Stimulated activated CD4-positive, alpha-beta T cell treated with anti-CD3 and anti-CD28 coated beads, Interleukin-1b, Interleukin-23, amount 100 ng/mL, for 4 hours (primary cell): ENCODE results near the gene MGAT5.

ENCODE experiments used
- DNase-seq, 2 donors: peaks; one replicate each; pipeline ENCODE4 v3.0.0-alpha.2; 2020; ENCODE audit warnings: low read depth in 2 of 2

MGAT5 gene

GRCh38 chr2:134305109-134305491 lies 51.2 kb downstream of the MGAT5 start:
- DNase-seq, result no peak

- DNase-seq, result no peak
These were observed 52.6 kb downstream of the MGAT5 start for GRCh38 chr2:134306521-134306920.

- DNase-seq, result no peak
These were observed 53.5 kb downstream of the MGAT5 start for GRCh38 chr2:134307334-134307733.

GRCh38 chr2:134308474-134309385 lies 54.9 kb downstream of the MGAT5 start:
- no peak for DNase-seq

GRCh38 chr2:134310107-134311079 lies 56.5 kb downstream of the MGAT5 start:
- no peak for DNase-seq

- DNase-seq, result no peak
These were observed 58.6 kb downstream of the MGAT5 start for GRCh38 chr2:134312482-134312881.

GRCh38 chr2:134314202-134314601 lies 60.3 kb downstream of the MGAT5 start:
- DNase-seq, result no peak

GRCh38 chr2:134314681-134315368 lies 61.0 kb downstream of the MGAT5 start:
- no peak for DNase-seq

- DNase-seq, result no peak
These were observed 61.6 kb downstream of the MGAT5 start for GRCh38 chr2:134315471-134315870.

- no peak for DNase-seq
These were observed 65.9 kb downstream of the MGAT5 start for GRCh38 chr2:134319596-134320254.

GRCh38 chr2:134320930-134321329 lies 67.1 kb downstream of the MGAT5 start:
- DNase-seq, result peak in 1 of 2 donors; percentile 5

- DNase-seq, result no peak
These were observed 69.9 kb downstream of the MGAT5 start for GRCh38 chr2:134323777-134324176.

GRCh38 chr2:134324430-134324829 lies 70.6 kb downstream of the MGAT5 start:
- DNase-seq, result no peak

- no peak for DNase-seq
These were observed 71.1 kb downstream of the MGAT5 start for GRCh38 chr2:134324947-134325346.

- DNase-seq, result no peak
These were observed 71.8 kb downstream of the MGAT5 start for GRCh38 chr2:134325696-134326095.

GRCh38 chr2:134327367-134327766 lies 73.5 kb downstream of the MGAT5 start:
- DNase-seq, result no peak

GRCh38 chr2:134331081-134331480 lies 77.2 kb downstream of the MGAT5 start:
- DNase-seq, result no peak

- DNase-seq, result no peak
These were observed 79.8 kb downstream of the MGAT5 start for GRCh38 chr2:134333646-134334189.

GRCh38 chr2:134334542-134335353 lies 80.9 kb downstream of the MGAT5 start:
- DNase-seq, result no peak

- no peak for DNase-seq
These were observed 81.7 kb downstream of the MGAT5 start for GRCh38 chr2:134335601-134336000.
